Heart right ventricle (tissue), 16 donors: ENCODE measurements around the gene WNT3. TPM values are rescaled to one million over a fixed set of nuclear protein-coding genes. Genes with fewer than 3 reads are reported as not detected.

Experiments used
- ATAC-seq, 8 donors: fragments of 200-7000 bp; cut with Tn5 transposase; one replicate each; pipeline ENCODE4 v1.9.1; 2020; ENCODE audit warnings: mild to moderate bottlenecking in 8 of 8, moderate library complexity in 8 of 8, moderate number of reproducible peaks in 1 of 8
- DNase-seq, 2 donors: peaks; one replicate each; pipeline ENCODE4 v3.0.0-alpha.2; 2020
- H3K27ac ChIP-seq, 10 donors: fragments of 200-600 bp; sonication (generic) in 2 of 10; one replicate each; pipeline versions ENCODE4 v1.5.0 to v1.8.0; 2020 to 2022; ENCODE audit warnings: mild to moderate bottlenecking in 3 of 10
- H3K27me3 ChIP-seq, 7 donors: fragments of 200-600 bp; one replicate each; pipeline ENCODE4 v1.8.0; 2021 to 2022; ENCODE audit warnings: mild to moderate bottlenecking in 2 of 7
- H3K36me3 ChIP-seq, 9 donors: fragments of 200-600 bp; sonication (generic) in 1 of 9; one replicate each; pipeline versions ENCODE4 v1.5.0 to v1.8.0; 2020 to 2022; ENCODE audit warnings: mild to moderate bottlenecking in 2 of 9
- H3K4me1 ChIP-seq, 9 donors: fragments of 200-600 bp; sonication (generic) in 1 of 9; one replicate each; pipeline versions ENCODE4 v1.5.0 to v1.8.0; 2020 to 2022; ENCODE audit warnings: mild to moderate bottlenecking in 4 of 9
- H3K4me3 ChIP-seq, 10 donors: fragments of 200-600 bp; sonication (generic) in 2 of 10; one replicate each; pipeline versions ENCODE4 v1.5.0 to v1.8.0; 2020 to 2022; ENCODE audit warnings: mild to moderate bottlenecking in 7 of 10, moderate library complexity in 2 of 10
- H3K9me3 ChIP-seq, 11 donors: fragments of 200-600 bp in 10 of 11; sonication (generic) in 2 of 11; one replicate each; pipeline versions ENCODE4 v1.5.0 to v1.8.0; 2013 to 2022; ENCODE audit warnings: mild to moderate bottlenecking in 2 of 11, control low read depth in 1 of 11, moderate library complexity in 1 of 11
- WGBS, 2 donors: extraction: QIAGEN DNeasy Blood & Tissue Kit; methylation state at CpG; one replicate each; pipeline ENCODE4 v1.1.7; 2013; ENCODE audit warnings: inconsistent platforms in 1 of 2; 5-methylcytosine and 5-hydroxymethylcytosine counted together
- intact Hi-C, 10 donors: fragments of 100-400 bp; cut with DNase I; formaldehyde crosslinking; loops; one replicate each; pipeline versions ENCODE4 v1.11.1 to v1.14.2; 2022
- polyA plus RNA-seq, 2 donors: library from polyadenylated mRNA; stranded (reverse); fragments of 200-250 nt; gene quantifications; one replicate each; pipeline ENCODE4 v1.2.3, GENCODE V29; 2013
- total RNA-seq, 10 donors: library from RNA; stranded (reverse); fragmentation: NEBNext Ultra II Directional in 3 of 10; extraction: Animal tissue kit (Norgen Biotek cat#: 25700) in 3 of 10; gene quantifications; one replicate each; pipeline versions ENCODE4 v1.2.1 to v1.2.4, GENCODE V29; 2021 to 2023
- TF ChIP-seq, protein P1 (sequence below), 9 donors: fragments of 200-600 bp; sonication (generic) in 2 of 9; IDR thresholded peaks; one replicate each; pipeline versions ENCODE4 v1.5.0 to v1.8.0; 2021 to 2022; ENCODE audit warnings: antibody characterized with exemption in 9 of 9, mild to moderate bottlenecking in 5 of 9, moderate library complexity in 1 of 9
- donor health status: Arrhythmogenic right ventricular cardiomyopathy.
- donor health status: ischemic (EF 13 %, LVEDD 7.1; RV severe dilation, severe dysfunction).
- donor health status: healthy with polysubstance abuse.
- donor health status: DM: no; HTN: yes; CAD: no.
- donor health status: DM: no; HTN: no; CAD: no.
- donor health status: ischemic (EF 25% LVEDD 6.9; RV normal size, moderate dysfunction).
- donor health status: ischemic (EF 25% LVEDD 5.7; RV mildly dilated, moderate dysfunction).
- donor health status: healthy.
- donor health status: DM: yes; HTN: yes; CAD: no.
- donor health status: Ischemic cardiomyopathy.
- donor health status: ischemic (EF 35%, LVEDD 5.7; RV mildly dilated, moderate dysfunction).
- donor health status: nonischemic (EF 11% LVEDD 7.7; RV severe dilation, severe dysfunction).
- donor health status: DM: yes; HTN: yes; CAD: no.
- donor health status: PGD.
- donor health status: ischemic (EF 29% LVEDD 5.4; RV normal size, mild dysfunction).
- donor health status: nonischemic (EF 23%, LVEDD 6.1; RV moderate dilation, normal function).

Gene WNT3
- total and polyA plus RNA-seq, 12 donors = 0.66 to 3.7 (median 1.2) TPM

- Histone ChIP-seq H3K4me1 (peaks cover 0 to 6% (median 0%) of the 10 kb centered on the region in 9 donors), H3K9me3 (peaks cover 0 to under 1% (median 0%) of the 10 kb centered on the region in 11 donors), H3K36me3 (no peaks in the 10 kb centered on the region), H3K27me3 (peaks cover 0 to 13% (median 0%) of the 10 kb centered on the region in 7 donors), H3K4me3 (no peak overlapping the region), H3K27ac (no peak overlapping the region)
- intact Hi-C loops = loop anchor here in 3 of 10 donors (5.0 to 10.0 kb wide), 3 partner anchors 35 to 838 kb away; partner anchors contain the start of gene STH (in 1 of the 3)
- TF ChIP-seq, protein P1, sequence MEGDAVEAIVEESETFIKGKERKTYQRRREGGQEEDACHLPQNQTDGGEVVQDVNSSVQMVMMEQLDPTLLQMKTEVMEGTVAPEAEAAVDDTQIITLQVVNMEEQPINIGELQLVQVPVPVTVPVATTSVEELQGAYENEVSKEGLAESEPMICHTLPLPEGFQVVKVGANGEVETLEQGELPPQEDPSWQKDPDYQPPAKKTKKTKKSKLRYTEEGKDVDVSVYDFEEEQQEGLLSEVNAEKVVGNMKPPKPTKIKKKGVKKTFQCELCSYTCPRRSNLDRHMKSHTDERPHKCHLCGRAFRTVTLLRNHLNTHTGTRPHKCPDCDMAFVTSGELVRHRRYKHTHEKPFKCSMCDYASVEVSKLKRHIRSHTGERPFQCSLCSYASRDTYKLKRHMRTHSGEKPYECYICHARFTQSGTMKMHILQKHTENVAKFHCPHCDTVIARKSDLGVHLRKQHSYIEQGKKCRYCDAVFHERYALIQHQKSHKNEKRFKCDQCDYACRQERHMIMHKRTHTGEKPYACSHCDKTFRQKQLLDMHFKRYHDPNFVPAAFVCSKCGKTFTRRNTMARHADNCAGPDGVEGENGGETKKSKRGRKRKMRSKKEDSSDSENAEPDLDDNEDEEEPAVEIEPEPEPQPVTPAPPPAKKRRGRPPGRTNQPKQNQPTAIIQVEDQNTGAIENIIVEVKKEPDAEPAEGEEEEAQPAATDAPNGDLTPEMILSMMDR (IDR thresholded peaks at IDR 0.05) = no peak
- WGBS, 2 donors = 50 to 57% methylated on average over 11 of the region's 11 CpGs
- DNase-seq (no peak), ATAC-seq (no peak)
Measured at GRCh38 chr17:46832331-46832821, 13.9 kb upstream of the WNT3 start.

DNA sequence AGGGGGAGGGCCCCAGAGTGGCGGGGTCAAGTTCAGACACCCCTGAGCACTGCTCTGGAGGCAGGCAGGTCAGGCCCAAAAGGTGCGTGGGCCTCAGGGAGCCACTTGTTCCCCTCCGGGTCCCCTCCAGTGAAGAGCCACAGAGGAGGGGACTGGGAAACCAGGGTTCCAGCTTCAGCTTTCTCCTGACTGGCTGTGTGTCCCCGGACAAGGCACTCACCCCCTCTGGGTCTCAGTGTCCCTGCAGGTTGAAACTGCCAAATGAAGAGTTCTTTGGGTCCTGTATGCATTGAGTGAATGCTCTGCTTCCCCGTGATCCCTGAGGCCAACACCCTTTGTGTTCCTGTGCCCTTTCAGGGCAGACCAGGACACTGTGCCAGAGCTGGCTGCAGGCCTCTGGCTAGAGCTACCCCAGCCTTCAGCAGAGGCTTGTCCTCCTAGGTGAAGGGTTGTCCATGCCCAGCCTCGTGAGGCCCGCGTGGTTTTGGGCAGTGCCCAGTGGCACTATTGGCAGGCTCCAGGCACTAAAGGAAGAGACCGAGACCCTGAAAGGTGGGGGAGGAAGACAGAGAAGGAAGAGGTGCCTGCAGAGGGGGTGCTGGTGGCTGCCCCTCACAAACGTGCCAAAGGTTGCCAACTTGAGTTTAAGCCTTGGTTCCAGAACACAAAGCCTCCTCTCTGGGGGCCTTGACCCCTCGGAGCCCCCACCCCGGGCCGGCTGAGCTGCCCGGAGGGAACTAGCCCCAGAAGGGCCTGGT, 13.3 kb upstream of the WNT3 start:
- Histone ChIP-seq H3K27me3 (peaks cover 0 to 10% (median 0%) of the 10 kb centered on the region in 7 donors), H3K4me1 (peaks cover 0 to 6% (median 0%) of the 10 kb centered on the region in 9 donors), H3K36me3 (no peaks in the 10 kb centered on the region), H3K9me3 (peaks cover 0 to 4% (median 0%) of the 10 kb centered on the region in 11 donors), H3K27ac (no peak overlapping the region), H3K4me3 (no peak overlapping the region)
- intact Hi-C loops = loop anchor here in 3 of 10 donors (5.0 to 10.0 kb wide), 3 partner anchors 34 to 837 kb away; partner anchors contain the start of gene STH (in 1 of the 3)
- DNase-seq (no peak), ATAC-seq (peak in 2 of 8 donors; percentile 3 to 28)
- WGBS, 2 donors = 68 to 76% methylated on average over 14 of the region's 14 CpGs
- TF ChIP-seq, protein P1 (IDR thresholded peaks at IDR 0.05) = no peak

DNA sequence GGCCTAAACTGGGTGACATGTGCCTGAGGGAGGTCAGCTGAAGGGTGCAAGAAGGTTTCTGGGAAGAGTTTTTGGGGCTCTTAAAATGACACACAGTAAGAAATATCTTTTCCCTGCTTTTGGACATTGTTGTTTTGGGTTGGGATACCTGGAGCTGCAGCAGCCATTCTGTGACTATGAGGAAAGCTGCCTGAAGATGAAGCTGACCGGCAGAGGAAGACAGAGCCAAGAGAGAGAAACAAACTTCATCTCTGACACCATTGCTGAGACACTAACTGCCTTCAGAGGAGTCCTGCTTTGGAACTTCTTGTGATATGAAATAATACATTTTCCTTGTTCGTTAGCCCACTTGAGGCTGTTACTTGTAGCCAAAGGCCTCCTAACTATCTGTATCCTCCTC, 8.8 kb upstream of the WNT3 start:
- 91 to 97% methylated on average over 2 of the region's 2 CpGs for WGBS, 2 donors
- no peak for ATAC-seq
- no peak overlapping the region for H3K4me3 ChIP-seq
- H3K4me1 ChIP-seq = peaks cover 0 to 4% (median 0%) of the 10 kb centered on the region in 9 donors
- intact Hi-C loops = no loop called here
- no peak overlapping the region for H3K27ac ChIP-seq
- peaks cover 0 to 4% (median 0%) of the 10 kb centered on the region in 11 donors for H3K9me3 ChIP-seq
- H3K27me3 ChIP-seq = peaks cover 0 to 24% (median 16%) of the 10 kb centered on the region in 7 donors
- H3K36me3 ChIP-seq = no peaks in the 10 kb centered on the region
- TF ChIP-seq, protein P1 (IDR thresholded peaks at IDR 0.05) = no peak
- no peak for DNase-seq

DNA sequence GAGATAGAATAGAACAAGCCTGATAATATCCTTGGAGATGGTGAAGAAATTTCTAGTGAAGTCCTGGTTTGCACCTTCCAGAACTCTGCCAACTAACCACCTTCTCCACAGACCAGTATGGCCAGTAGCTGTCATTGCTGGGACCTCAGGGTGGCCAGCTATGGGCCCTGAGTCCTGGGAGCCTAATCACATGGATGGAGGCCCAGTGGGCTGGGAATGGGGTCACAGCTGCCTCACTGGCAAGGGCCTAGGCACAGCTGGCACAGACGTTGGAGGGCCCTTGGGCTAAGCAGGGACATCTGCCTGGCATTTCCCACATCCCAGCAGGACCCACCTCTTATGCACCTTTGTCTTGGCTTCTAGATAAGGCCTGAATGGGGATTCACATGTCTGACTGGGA, 7.6 kb upstream of the WNT3 start:
- 50 to 67% methylated on average over 1 of the region's 1 CpG for WGBS, 2 donors
- ATAC-seq = no peak

More for the DNA sequence above, 7.6 kb upstream of the WNT3 start:
- TF ChIP-seq, protein P1 (IDR thresholded peaks at IDR 0.05) = no peak
- Histone ChIP-seq H3K4me1 (peaks cover 0 to 4% (median 0%) of the 10 kb centered on the region in 9 donors), H3K36me3 (no peaks in the 10 kb centered on the region), H3K9me3 (peaks cover 0 to 4% (median 0%) of the 10 kb centered on the region in 11 donors), H3K27me3 (peaks cover 0 to 36% (median 28%) of the 10 kb centered on the region in 7 donors), H3K27ac (no peak overlapping the region), H3K4me3 (no peak overlapping the region)
- no peak for DNase-seq
- intact Hi-C loops = no loop called here
